ENCODE measurements around the gene SENP6. TPM values are rescaled to one million over a fixed set of nuclear protein-coding genes. Genes with fewer than 3 reads are reported as not detected.

The SENP6 gene
- total RNA-seq, 1 experiment from 2014 or later, result 67.4 TPM

DNA sequence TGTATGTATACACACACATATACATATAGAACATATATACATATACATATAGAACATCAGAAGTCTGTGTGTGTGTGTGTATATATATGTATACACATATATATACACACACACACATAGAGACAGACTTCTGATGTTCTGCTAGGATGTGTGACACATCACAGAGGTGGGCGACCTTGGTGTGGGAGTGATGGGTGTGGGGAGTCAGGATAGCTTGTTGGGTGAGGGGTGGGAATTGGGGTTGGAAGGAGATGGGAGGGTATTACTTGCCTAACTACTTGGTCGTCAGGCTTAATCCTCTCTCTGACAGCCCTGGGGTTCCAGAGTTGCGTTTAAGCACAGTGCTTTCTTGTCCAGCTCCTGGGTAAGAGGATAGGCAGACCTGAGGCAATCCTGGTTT is 155.6 kb downstream of the SENP6 start:
- no peak for DNase-seq (ENCODE audit: low read depth, low spot score)
- in situ Hi-C loops (cut with HindIII; ENCODE audit: low pct_unique_long_range_greater_than_20kb, low sequenced_read_pairs), result no loop called here

DNA sequence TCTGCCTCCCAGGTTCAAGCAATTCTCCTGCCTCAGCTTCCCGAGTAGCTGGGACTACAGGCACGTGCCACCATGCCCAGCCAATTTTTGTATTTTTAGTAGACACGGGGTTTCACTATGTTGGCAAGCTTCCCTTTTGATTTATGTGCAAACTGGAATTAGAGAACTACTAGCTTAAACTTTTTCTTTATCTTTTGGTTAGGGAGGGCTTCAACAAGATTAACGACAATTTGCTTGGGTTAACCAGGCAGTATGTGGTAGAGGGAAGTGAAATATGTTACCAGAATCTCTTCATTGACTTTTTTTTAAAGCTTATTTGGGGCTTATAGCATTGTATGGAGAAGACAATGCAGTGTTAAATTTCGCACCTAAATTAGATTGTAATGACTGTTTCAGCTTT is 156.4 kb downstream of the SENP6 start:
- in situ Hi-C loops (cut with HindIII; ENCODE audit: low pct_unique_long_range_greater_than_20kb, low sequenced_read_pairs), result no loop called here
- no peak for DNase-seq (ENCODE audit: low read depth, low spot score)

DNA sequence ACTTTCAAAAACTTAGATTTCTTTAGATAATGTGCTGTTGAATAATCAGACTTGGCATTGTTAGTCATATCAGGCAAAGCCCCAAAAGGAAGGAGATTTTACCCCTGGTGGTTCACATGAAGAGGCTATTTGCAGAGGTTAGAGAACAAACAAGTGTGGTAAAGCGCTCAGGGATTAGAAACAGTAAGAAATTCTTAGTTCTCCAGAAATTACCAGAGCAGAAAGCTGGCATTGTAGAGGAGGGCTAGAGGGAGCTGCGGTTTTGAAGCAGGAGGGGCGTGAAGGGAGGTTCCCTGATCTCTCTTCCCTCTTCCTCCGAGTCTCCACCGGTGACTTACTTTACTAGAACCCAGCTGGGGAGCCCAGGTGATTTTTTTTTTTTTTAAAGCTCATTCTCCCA is 157.5 kb downstream of the SENP6 start:
- peak; percentile 47 for DNase-seq (ENCODE audit: low read depth, low spot score)
- in situ Hi-C loops (cut with HindIII; ENCODE audit: low pct_unique_long_range_greater_than_20kb, low sequenced_read_pairs), result no loop called here

DNA sequence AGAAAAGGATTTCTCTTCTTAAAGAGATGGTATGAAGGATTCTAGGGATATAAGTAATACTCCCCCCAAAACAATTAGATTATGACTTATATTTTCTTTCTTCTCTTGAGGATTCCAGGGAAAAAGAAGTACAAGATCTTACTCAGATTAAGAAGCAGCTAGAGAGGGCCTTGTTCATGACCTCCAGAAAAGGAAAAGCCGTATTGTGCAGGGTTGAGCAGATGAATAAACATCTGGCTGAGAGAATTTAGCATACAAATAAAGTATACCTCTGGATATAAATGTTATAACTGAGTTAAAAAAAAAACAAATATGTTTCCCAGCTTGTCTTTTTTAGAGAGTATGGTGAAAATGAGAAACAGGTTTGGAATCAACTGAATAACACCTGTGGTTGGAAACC is 158.6 kb downstream of the SENP6 start:
- no peak for DNase-seq (ENCODE audit: low read depth, low spot score)
- in situ Hi-C loops (cut with HindIII; ENCODE audit: low pct_unique_long_range_greater_than_20kb, low sequenced_read_pairs), result no loop called here

DNA sequence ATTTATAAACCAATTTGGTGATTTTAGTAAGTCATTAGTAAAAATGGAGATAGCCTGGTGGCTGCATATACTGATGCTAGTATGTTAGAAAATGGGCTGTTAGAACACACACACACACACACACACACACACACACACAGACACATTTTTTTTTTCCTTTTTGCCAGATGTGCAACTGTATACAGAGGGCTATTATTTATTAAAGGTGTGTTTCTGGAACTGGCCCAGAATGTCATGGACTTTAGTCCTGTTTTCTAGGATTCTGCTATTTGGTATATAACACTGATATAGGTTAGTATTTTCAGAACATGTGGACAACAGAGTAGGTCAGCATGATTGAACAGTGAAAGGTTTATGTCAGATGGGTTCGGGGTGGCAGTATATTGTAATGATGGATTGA is 159.8 kb downstream of the SENP6 start:
- no peak for DNase-seq (ENCODE audit: low read depth, low spot score)
- in situ Hi-C loops (cut with HindIII; ENCODE audit: low pct_unique_long_range_greater_than_20kb, low sequenced_read_pairs), result no loop called here

DNA sequence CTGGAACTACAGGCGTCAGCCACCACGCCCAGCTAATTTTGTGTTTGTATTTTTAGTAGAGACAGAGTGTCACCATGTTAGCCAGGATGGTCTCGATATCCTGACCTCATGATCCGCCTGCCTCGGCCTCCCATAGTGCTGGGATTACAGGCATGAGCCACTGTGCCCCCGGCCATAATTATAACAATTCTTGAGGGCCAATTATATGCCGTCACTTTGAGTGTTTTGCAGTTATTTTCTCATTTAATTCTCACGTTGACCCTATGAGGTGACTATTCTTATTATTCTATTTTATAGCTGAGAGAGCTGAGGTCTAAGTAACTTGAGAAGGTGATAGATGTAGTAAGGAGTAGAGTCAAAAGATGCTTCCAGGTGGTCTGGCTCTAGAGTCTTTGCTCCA is 160.4 kb downstream of the SENP6 start:
- in situ Hi-C loops (cut with HindIII; ENCODE audit: low pct_unique_long_range_greater_than_20kb, low sequenced_read_pairs), result no loop called here
- no peak for DNase-seq (ENCODE audit: low read depth, low spot score)

DNA sequence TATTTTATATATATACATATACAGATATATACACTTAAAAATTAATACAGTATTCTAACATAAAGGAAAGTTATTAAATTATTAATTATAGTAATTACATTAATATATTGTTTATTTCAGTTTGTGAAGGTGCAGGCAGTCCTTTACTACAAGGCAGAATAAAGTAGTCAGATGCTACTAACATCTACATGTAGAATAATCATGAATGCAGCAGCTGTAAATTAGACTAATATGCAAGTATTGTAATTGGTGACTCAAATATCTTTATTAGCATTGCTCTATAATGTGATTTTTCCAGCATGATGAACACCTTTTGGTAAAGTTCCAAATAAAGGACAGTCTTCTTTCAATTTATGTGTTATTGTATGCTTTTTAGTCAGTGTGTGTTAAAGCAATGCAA is 164.7 kb downstream of the SENP6 start:
- in situ Hi-C loops (cut with HindIII; ENCODE audit: low pct_unique_long_range_greater_than_20kb, low sequenced_read_pairs), result no loop called here
- no peak for DNase-seq (ENCODE audit: low read depth, low spot score)

Small RNA genes within 50 kb of the gene (small RNA-seq; reads per million reads assigned to genes)
- gene RNU6-1016P, result 0 to 0.19 reads per million in 2 experiments
- gene RNU6-1338P, result 0 reads per million in 2 experiments
- gene RNU6-155P, result 0 reads per million in 2 experiments

Other genes starting within 250 kb of the SENP6 start
- gene FILIP1, start 108.1 kb upstream of the SENP6 start, total RNA-seq (2014; rRNA removed; shearing (Covaris generic)), result 0.03 TPM in 1 of 2 replicates, not detected in the other
- gene MYO6, start 147.4 kb downstream of the SENP6 start, total RNA-seq (2014; rRNA removed; shearing (Covaris generic)), result 6.2 and 6.9 TPM in 2 replicates

Measured in SK-MEL-5 (cell line).